ENCODE results near the gene FERMT2.

FERMT2 gene

GRCh38 chr14:52919971-52920370 is 30.9 kb downstream of the FERMT2 start:
- no peaks in the 10 kb centered on the region for H3K9me3 ChIP-seq (ENCODE audit: control insufficient read depth, low read length)
- H3K9ac ChIP-seq, result no peak overlapping the region
- H3K36me3 ChIP-seq (ENCODE audit: control insufficient read depth, insufficient read depth, low read length), result no peaks in the 10 kb centered on the region
- TF ChIP-seq, protein P1, sequence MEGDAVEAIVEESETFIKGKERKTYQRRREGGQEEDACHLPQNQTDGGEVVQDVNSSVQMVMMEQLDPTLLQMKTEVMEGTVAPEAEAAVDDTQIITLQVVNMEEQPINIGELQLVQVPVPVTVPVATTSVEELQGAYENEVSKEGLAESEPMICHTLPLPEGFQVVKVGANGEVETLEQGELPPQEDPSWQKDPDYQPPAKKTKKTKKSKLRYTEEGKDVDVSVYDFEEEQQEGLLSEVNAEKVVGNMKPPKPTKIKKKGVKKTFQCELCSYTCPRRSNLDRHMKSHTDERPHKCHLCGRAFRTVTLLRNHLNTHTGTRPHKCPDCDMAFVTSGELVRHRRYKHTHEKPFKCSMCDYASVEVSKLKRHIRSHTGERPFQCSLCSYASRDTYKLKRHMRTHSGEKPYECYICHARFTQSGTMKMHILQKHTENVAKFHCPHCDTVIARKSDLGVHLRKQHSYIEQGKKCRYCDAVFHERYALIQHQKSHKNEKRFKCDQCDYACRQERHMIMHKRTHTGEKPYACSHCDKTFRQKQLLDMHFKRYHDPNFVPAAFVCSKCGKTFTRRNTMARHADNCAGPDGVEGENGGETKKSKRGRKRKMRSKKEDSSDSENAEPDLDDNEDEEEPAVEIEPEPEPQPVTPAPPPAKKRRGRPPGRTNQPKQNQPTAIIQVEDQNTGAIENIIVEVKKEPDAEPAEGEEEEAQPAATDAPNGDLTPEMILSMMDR (IDR thresholded peaks at IDR 0.05), result no peak
- peaks cover 8% of the 10 kb centered on the region for H3K79me2 ChIP-seq
- H3K4me1 ChIP-seq, result peaks cover 4% of the 10 kb centered on the region
- no peak overlapping the region for H2AFZ ChIP-seq
- no peak overlapping the region for H3K4me2 ChIP-seq (ENCODE audit: low read length)
- H3K27ac ChIP-seq, result no peak overlapping the region
- no peak overlapping the region for H3K4me3 ChIP-seq (ENCODE audit: low read depth, low read length)
- no peaks in the 10 kb centered on the region for H3K27me3 ChIP-seq (ENCODE audit: control insufficient read depth, insufficient read depth, low read length)

DNA sequence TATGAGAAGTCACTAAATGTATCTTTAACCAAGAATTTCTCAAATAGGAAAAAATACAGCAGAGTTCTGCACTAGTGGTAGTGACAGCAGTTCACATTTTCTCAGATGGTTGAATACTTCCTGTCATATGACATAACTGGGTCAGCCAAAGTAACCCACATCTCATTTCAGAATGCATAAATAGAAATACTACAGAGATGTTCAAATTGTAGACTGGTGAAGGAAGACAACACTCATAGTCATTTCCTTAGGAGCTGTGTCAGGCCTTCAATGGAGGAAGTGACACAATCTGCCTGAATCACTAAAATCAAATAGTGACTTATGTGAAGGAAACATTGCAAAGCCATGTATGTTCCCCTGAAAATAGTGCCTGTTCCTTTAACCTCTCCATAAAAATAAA is 32.4 kb downstream of the FERMT2 start:
- no peaks in the 10 kb centered on the region for H3K9me3 ChIP-seq (ENCODE audit: control insufficient read depth, low read length)
- no peak overlapping the region for H2AFZ ChIP-seq
- no peaks in the 10 kb centered on the region for H3K27me3 ChIP-seq (ENCODE audit: control insufficient read depth, insufficient read depth, low read length)
- no peak overlapping the region for H3K4me2 ChIP-seq (ENCODE audit: low read length)
- H3K4me1 ChIP-seq, result peaks cover 4% of the 10 kb centered on the region
- H3K79me2 ChIP-seq, result peaks cover 12% of the 10 kb centered on the region
- H3K36me3 ChIP-seq (ENCODE audit: control insufficient read depth, insufficient read depth, low read length), result no peaks in the 10 kb centered on the region
- H3K4me3 ChIP-seq (ENCODE audit: low read depth, low read length), result no peak overlapping the region
- TF ChIP-seq, protein P1 (IDR thresholded peaks at IDR 0.05), result no peak
- H3K9ac ChIP-seq, result no peak overlapping the region
- H3K27ac ChIP-seq, result no peak overlapping the region

- Histone ChIP-seq H3K36me3 (ENCODE audit: control insufficient read depth, insufficient read depth, low read length) (no peaks in the 10 kb centered on the region), H3K27ac (peak overlapping the region; percentile 3)
These were observed 33.1 kb downstream of the FERMT2 start for GRCh38 chr14:52917735-52918134.

DNA sequence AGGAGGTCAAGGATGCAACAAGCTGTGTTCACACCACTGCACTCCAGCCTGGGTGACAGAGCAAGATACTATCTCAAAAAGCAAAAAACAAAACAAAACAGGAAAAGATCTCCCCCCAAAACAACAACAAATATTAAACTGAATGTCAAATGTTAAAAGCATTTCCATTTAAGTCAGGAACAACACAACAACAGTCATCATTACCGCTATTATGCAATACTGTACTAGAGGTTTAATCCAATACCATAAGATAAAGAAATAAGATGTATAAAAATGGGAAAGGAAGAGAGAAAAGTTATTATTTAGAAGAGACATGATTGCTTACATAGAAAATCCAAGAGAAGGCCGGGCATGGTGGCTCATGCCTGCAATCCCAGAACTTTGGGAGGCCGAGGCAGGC is 36.6 kb downstream of the FERMT2 start:
- TF ChIP-seq, protein P1 (IDR thresholded peaks at IDR 0.05), result no peak
- Histone ChIP-seq H3K4me3 (ENCODE audit: low read depth, low read length) (no peak overlapping the region), H2AFZ (no peak overlapping the region), H3K36me3 (ENCODE audit: control insufficient read depth, insufficient read depth, low read length) (no peaks in the 10 kb centered on the region), H3K27ac (no peak overlapping the region), H3K9me3 (ENCODE audit: control insufficient read depth, low read length) (no peaks in the 10 kb centered on the region), H3K27me3 (ENCODE audit: control insufficient read depth, insufficient read depth, low read length) (no peaks in the 10 kb centered on the region), H3K4me1 (peaks cover 2% of the 10 kb centered on the region), H3K79me2 (peaks cover 15% of the 10 kb centered on the region), H3K4me2 (ENCODE audit: low read length) (no peak overlapping the region), H3K9ac (no peak overlapping the region)

More at GRCh38 chr14:52917735-52918134, 33.1 kb downstream of the FERMT2 start:
- Histone ChIP-seq H2AFZ (no peak overlapping the region), H3K79me2 (peaks cover 13% of the 10 kb centered on the region), H3K4me1 (peaks cover 3% of the 10 kb centered on the region), H3K4me2 (ENCODE audit: low read length) (no peak overlapping the region), H3K9me3 (ENCODE audit: control insufficient read depth, low read length) (no peaks in the 10 kb centered on the region), H3K27me3 (ENCODE audit: control insufficient read depth, insufficient read depth, low read length) (no peaks in the 10 kb centered on the region), H3K9ac (no peak overlapping the region), H3K4me3 (ENCODE audit: low read depth, low read length) (no peak overlapping the region)
- TF ChIP-seq, protein P1 (IDR thresholded peaks at IDR 0.05), result no peak

- no peak overlapping the region for H2AFZ ChIP-seq
- TF ChIP-seq, protein P1 (IDR thresholded peaks at IDR 0.05), result no peak
- H3K4me1 ChIP-seq, result peaks cover 2% of the 10 kb centered on the region
These were observed 37.6 kb downstream of the FERMT2 start for GRCh38 chr14:52913271-52913670.

More at GRCh38 chr14:52913271-52913670, 37.6 kb downstream of the FERMT2 start:
- H3K36me3 ChIP-seq (ENCODE audit: control insufficient read depth, insufficient read depth, low read length), result no peaks in the 10 kb centered on the region
- H3K4me2 ChIP-seq (ENCODE audit: low read length), result no peak overlapping the region
- H3K9me3 ChIP-seq (ENCODE audit: control insufficient read depth, low read length), result no peaks in the 10 kb centered on the region
- H3K9ac ChIP-seq, result no peak overlapping the region
- H3K27ac ChIP-seq, result no peak overlapping the region
- no peak overlapping the region for H3K4me3 ChIP-seq (ENCODE audit: low read depth, low read length)
- peaks cover 21% of the 10 kb centered on the region for H3K79me2 ChIP-seq
- H3K27me3 ChIP-seq (ENCODE audit: control insufficient read depth, insufficient read depth, low read length), result no peaks in the 10 kb centered on the region

All from parathyroid adenoma (tissue), 2 donors.